Caco-2 (cell line): ENCODE measurements around the gene WNT7A. TPM values are rescaled to one million over a fixed set of nuclear protein-coding genes. Genes with fewer than 3 reads are reported as not detected.

ENCODE experiments used
- BruUV-seq: library from RNA; stranded (reverse); fragments of 400-500 nt; replicated peaks from 2 replicates; lab custom pipeline; 2021; lab: Mats Ljungman, UMichigan
- CTCF ChIA-PET: fragments of 300-600 bp; sonication (Branson Sonifier 250); formaldehyde crosslinking; loops from one replicate; lab custom pipeline; 2022; ENCODE audit warnings: antibody characterized with exemption; lab: Charles Lee
- POLR2A ChIA-PET: fragments of 300-600 bp; sonication (Branson Sonifier 250); formaldehyde crosslinking; loops from one replicate; lab custom pipeline; 2022; ENCODE audit warnings: antibody characterized with exemption; lab: Charles Lee
- DNase-seq, 2 experiments: peaks; one replicate each; pipeline versions ENCODE4 v3.0.0 to v3.0.0-alpha.2; 2020 to 2022
- H3K27me3 ChIP-seq: replicated peaks from 2 replicates; pipeline ENCODE4 v1.6.0; 2011; ENCODE audit warnings: low read length; ENCODE audit not compliant: control insufficient read depth, insufficient read depth
- H3K36me3 ChIP-seq: 2 replicates; pipeline ENCODE4 v1.5.1; 2011; ENCODE audit warnings: low read length; ENCODE audit not compliant: control insufficient read depth, insufficient read depth
- H3K4me1 ChIP-seq: fragments of 250-450 bp; sonication (Bioruptor Pico); 2 replicates; pipeline ENCODE4 v1.5.1; 2020; ENCODE audit warnings: mild to moderate bottlenecking
- H3K4me3 ChIP-seq: 2 replicates; pipeline ENCODE4 v1.5.1; 2011; ENCODE audit warnings: low read depth, mild to moderate bottlenecking, control low read depth, low read length
- H3K9me3 ChIP-seq: fragments of 250-450 bp; sonication (Bioruptor Pico); 2 replicates; pipeline ENCODE4 v1.5.1; 2020; ENCODE audit warnings: mild to moderate bottlenecking, moderate library complexity
- H3K27ac Mint-ChIP-seq: one replicate; pipeline ENCODE4 v1.8.0; 2022; ENCODE audit warnings: mixed read lengths; ENCODE audit not compliant: unreplicated experiment
- H3K27me3 Mint-ChIP-seq: one replicate; pipeline ENCODE4 v1.8.0; 2022; ENCODE audit warnings: mixed read lengths; ENCODE audit not compliant: insufficient read depth, unreplicated experiment
- H3K36me3 Mint-ChIP-seq: one replicate; pipeline ENCODE4 v1.8.0; 2022; ENCODE audit warnings: mild to moderate bottlenecking, mixed read lengths; ENCODE audit not compliant: insufficient read depth, unreplicated experiment
- H3K4me1 Mint-ChIP-seq: one replicate; pipeline ENCODE4 v1.8.0; 2022; ENCODE audit warnings: low read depth, mixed read lengths; ENCODE audit not compliant: unreplicated experiment
- H3K4me3 Mint-ChIP-seq: one replicate; pipeline ENCODE4 v1.8.0; 2022; ENCODE audit warnings: mild to moderate bottlenecking, moderate library complexity, mixed read lengths; ENCODE audit not compliant: unreplicated experiment
- H3K9me3 Mint-ChIP-seq: one replicate; pipeline ENCODE4 v1.8.0; 2022; ENCODE audit warnings: mixed read lengths; ENCODE audit not compliant: unreplicated experiment
- CTCF ChIP-seq, 2 experiments: fragments of 200-600 bp in 1 of 2; IDR thresholded peaks; 1 replicate in 1 of 2; 2 replicates in 1 of 2; pipeline versions ENCODE4 v1.5.1 to v1.8.0; 2011 to 2022; ENCODE audit warnings: antibody characterized with exemption in 1 of 2, control low read depth in 1 of 2, inconsistent platforms in 1 of 2, low read depth in 1 of 2, low read length in 1 of 2, mild to moderate bottlenecking in 1 of 2, moderate library complexity in 1 of 2; ENCODE audit not compliant: insufficient read depth in 1 of 2, severe bottlenecking in 1 of 2, unreplicated experiment in 1 of 2
- intact Hi-C: fragments of 100-400 bp; cut with micrococcal nuclease; formaldehyde crosslinking; loops from one replicate; pipeline ENCODE4 v1.10.0; 2022; ENCODE audit not compliant: unreplicated experiment
- total RNA-seq: library from RNA; stranded (reverse); gene quantifications from 2 replicates; pipeline ENCODE4 v1.2.3, GENCODE V29; 2022

Gene WNT7A
- total RNA-seq, 1 experiment from 2014 or later, result 1.1 TPM

GRCh38 chr3:13854492-13854891 is 25.4 kb downstream of the WNT7A start:
- Mint-ChIP-seq H3K27ac (no peak overlapping the region), H3K27me3 (no peaks in the 10 kb centered on the region), H3K9me3 (no peaks in the 10 kb centered on the region), H3K4me1 (peaks cover 15% of the 10 kb centered on the region), H3K4me3 (no peak overlapping the region), H3K36me3 (no peaks in the 10 kb centered on the region)
- ChIA-PET POLR2A (no interaction called here), CTCF (no interaction called here)
- BruUV-seq, result no TSS peak
- DNase-seq, result no peak
- intact Hi-C loops, result no loop called here
- H3K9me3 ChIP-seq, result no peaks in the 10 kb centered on the region
- no peak for TF ChIP-seq CTCF (IDR thresholded peaks at IDR 0.05; ENCODE audit: insufficient read depth in 1 of 2, low read depth in 1 of 2, low read length in 1 of 2, severe bottlenecking in 1 of 2, unreplicated experiment in 1 of 2)
- H3K4me3 ChIP-seq, result no peak overlapping the region
- H3K36me3 ChIP-seq, result no peaks in the 10 kb centered on the region
- no peaks in the 10 kb centered on the region for H3K27me3 ChIP-seq
- peaks cover 31% of the 10 kb centered on the region for H3K4me1 ChIP-seq

- no peak for DNase-seq
- Mint-ChIP-seq H3K9me3 (no peaks in the 10 kb centered on the region), H3K4me1 (peaks cover 18% of the 10 kb centered on the region), H3K27ac (no peak overlapping the region), H3K36me3 (no peaks in the 10 kb centered on the region), H3K4me3 (no peak overlapping the region), H3K27me3 (no peaks in the 10 kb centered on the region)
- POLR2A ChIA-PET, result no interaction called here
- Histone ChIP-seq H3K9me3 (no peaks in the 10 kb centered on the region), H3K27me3 (no peaks in the 10 kb centered on the region), H3K36me3 (no peaks in the 10 kb centered on the region), H3K4me3 (no peak overlapping the region), H3K4me1 (peaks cover 36% of the 10 kb centered on the region)
- CTCF ChIA-PET, result no interaction called here
- no peak for TF ChIP-seq CTCF (IDR thresholded peaks at IDR 0.05; ENCODE audit: insufficient read depth in 1 of 2, low read depth in 1 of 2, low read length in 1 of 2, severe bottlenecking in 1 of 2, unreplicated experiment in 1 of 2)
- no TSS peak for BruUV-seq
- intact Hi-C loops, result no loop called here
Observed at GRCh38 chr3:13853978-13854296, 25.9 kb downstream of the WNT7A start.

DNA sequence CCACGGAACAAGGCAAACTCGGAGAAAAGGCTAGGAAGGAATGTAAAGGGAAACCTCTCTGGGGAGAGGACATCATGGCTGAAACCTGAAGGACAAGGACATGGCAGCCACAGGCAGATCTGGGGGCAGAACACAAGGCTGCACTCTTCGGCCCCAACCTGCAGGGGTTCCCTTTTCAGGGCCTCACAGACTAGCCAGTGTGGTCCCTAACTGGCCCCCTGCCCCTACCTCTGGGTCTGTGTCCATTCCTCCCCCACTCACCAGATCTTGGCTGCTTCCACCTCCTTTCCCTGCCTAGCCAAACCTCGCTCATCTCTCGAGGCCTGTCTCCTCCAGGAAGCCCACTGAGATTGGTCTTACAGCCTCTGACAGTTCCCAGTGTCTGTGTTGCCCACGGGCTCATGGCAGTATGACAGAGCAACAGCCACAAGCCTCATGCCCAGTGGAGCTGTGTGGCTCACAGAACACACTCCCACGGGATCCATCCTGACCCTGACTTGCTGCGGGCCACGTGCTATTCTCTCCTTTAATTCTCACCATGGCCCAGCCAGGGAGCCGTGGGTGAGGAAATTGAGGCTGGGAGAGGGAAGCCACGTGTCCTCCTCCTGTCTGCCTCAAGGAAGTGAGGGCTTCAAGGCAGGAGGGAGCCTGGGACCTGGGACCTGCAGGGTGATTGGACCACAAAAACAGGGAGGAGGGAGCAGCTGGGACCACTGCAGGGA is 26.5 kb downstream of the WNT7A start:
- H3K36me3 Mint-ChIP-seq, result no peaks in the 10 kb centered on the region
- H3K36me3 ChIP-seq, result no peaks in the 10 kb centered on the region
- POLR2A ChIA-PET, result no interaction called here
- no peaks in the 10 kb centered on the region for H3K9me3 Mint-ChIP-seq
- peaks cover 18% of the 10 kb centered on the region for H3K4me1 Mint-ChIP-seq
- no TSS peak for BruUV-seq
- H3K9me3 ChIP-seq, result no peaks in the 10 kb centered on the region
- H3K27ac Mint-ChIP-seq, result no peak overlapping the region
- no peak overlapping the region for H3K4me3 Mint-ChIP-seq
- CTCF ChIA-PET, result no interaction called here
- TF ChIP-seq CTCF (IDR thresholded peaks at IDR 0.05; ENCODE audit: insufficient read depth in 1 of 2, low read depth in 1 of 2, low read length in 1 of 2, severe bottlenecking in 1 of 2, unreplicated experiment in 1 of 2), result no peak
- intact Hi-C loops, result no loop called here
- H3K4me3 ChIP-seq, result no peak overlapping the region
- no peaks in the 10 kb centered on the region for H3K27me3 ChIP-seq
- H3K4me1 ChIP-seq, result peaks cover 36% of the 10 kb centered on the region
- H3K27me3 Mint-ChIP-seq, result no peaks in the 10 kb centered on the region
- no peak for DNase-seq
